HPDE6-E6E7 (cell line): Measurements from ENCODE around the gene PDZD2.
"Not testable (repeated sequence)": the region's sequence is repeated elsewhere in the genome, so short reads cannot be mapped to it uniquely, and the experiment has no call there.

Source experiments
- DNase-seq: peaks from one replicate; pipeline ENCODE4 v3.0.0; 2011; ENCODE audit warnings: missing footprints; ENCODE audit errors: extremely low spot score

Gene PDZD2

GRCh38 chr5:31975189-31975612, 336.3 kb downstream of the PDZD2 start:
- not testable (repeated sequence) for DNase-seq

GRCh38 chr5:31976169-31976568, 337.2 kb downstream of the PDZD2 start:
- DNase-seq = no peak

GRCh38 chr5:31981361-31981945, 342.5 kb downstream of the PDZD2 start:
- no peak for DNase-seq

GRCh38 chr5:31982027-31982426, 343.1 kb downstream of the PDZD2 start:
- no peak for DNase-seq

- DNase-seq = no peak
These were observed 343.7 kb downstream of the PDZD2 start for GRCh38 chr5:31982621-31983020.

GRCh38 chr5:31983851-31984250, 344.9 kb downstream of the PDZD2 start:
- no peak for DNase-seq

- no peak for DNase-seq
These were observed 345.8 kb downstream of the PDZD2 start for GRCh38 chr5:31984691-31985090.

- DNase-seq = no peak
These were observed 347.2 kb downstream of the PDZD2 start for GRCh38 chr5:31986101-31986500.

GRCh38 chr5:31987985-31988710, 349.2 kb downstream of the PDZD2 start:
- DNase-seq = peak; percentile 61

GRCh38 chr5:31990081-31990650, 351.2 kb downstream of the PDZD2 start:
- DNase-seq = no peak

GRCh38 chr5:31990701-31991110, 351.8 kb downstream of the PDZD2 start:
- peak; percentile 44 for DNase-seq

GRCh38 chr5:31992377-31992776, 353.4 kb downstream of the PDZD2 start:
- no peak for DNase-seq

GRCh38 chr5:31993165-31993961, 354.4 kb downstream of the PDZD2 start:
- DNase-seq = no peak

- DNase-seq = no peak
These were observed 356.1 kb downstream of the PDZD2 start for GRCh38 chr5:31995006-31995405.

GRCh38 chr5:31995714-31996113, 356.8 kb downstream of the PDZD2 start:
- DNase-seq = no peak

- no peak for DNase-seq
These were observed 358.0 kb downstream of the PDZD2 start for GRCh38 chr5:31996909-31997308.

GRCh38 chr5:31999470-31999869, 360.5 kb downstream of the PDZD2 start:
- DNase-seq = no peak

- DNase-seq = no peak
These were observed 361.8 kb downstream of the PDZD2 start for GRCh38 chr5:32000731-32001130.

GRCh38 chr5:32001284-32001683, 362.4 kb downstream of the PDZD2 start:
- no peak for DNase-seq

- no peak for DNase-seq
These were observed 362.8 kb downstream of the PDZD2 start for GRCh38 chr5:32001707-32002106.

- no peak for DNase-seq
These were observed 363.8 kb downstream of the PDZD2 start for GRCh38 chr5:32002755-32003154.

GRCh38 chr5:32003981-32004380, 365.1 kb downstream of the PDZD2 start:
- no peak for DNase-seq
